ENCODE measurements around the gene HSD11B2.

The HSD11B2 gene

DNA sequence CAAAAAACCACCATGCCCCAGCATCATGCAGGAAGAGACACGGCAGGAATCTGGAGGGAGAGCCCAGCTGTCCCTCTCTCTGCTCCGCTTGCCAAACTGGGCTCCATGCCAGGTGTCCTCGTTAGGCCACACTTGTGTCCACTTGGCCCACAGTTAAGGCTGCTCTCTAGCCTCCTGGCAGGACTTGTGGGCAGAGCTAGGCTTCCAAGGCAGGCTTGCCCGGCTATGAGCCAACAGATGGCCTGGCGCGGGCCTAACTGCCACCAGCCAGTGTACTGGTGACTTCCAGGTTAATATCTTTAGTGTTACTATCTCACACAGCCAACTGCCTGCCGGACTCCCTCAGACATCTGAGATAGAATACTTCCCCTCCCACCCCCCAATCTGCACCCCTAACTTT lies 39.4 kb downstream of the HSD11B2 start:
- DNase-seq, result peak; percentile 35 to 96 (median 84)

GRCh38 chr16:67471758-67472384 lies 41.0 kb downstream of the HSD11B2 start:
- no peak for DNase-seq

- DNase-seq, result no peak
Measured at GRCh38 chr16:67474551-67475455, 43.9 kb downstream of the HSD11B2 start.

- no peak for DNase-seq
Measured at GRCh38 chr16:67477960-67478554, 47.1 kb downstream of the HSD11B2 start.

- peak; percentile 81 to 99 (median 96) for DNase-seq
Measured at GRCh38 chr16:67480833-67481560, 50.1 kb downstream of the HSD11B2 start, which contains the start of gene ATP6V0D1. TSS of gene ATP6V0D1 (minus strand) at chr16:67481157. CDS start at chr16:67481086, 71 bp downstream.

- peak in 14 of 56 donors; percentile 28 to 66 (median 51) for DNase-seq
Measured at GRCh38 chr16:67481561-67482232, 50.8 kb downstream of the HSD11B2 start.

DNA sequence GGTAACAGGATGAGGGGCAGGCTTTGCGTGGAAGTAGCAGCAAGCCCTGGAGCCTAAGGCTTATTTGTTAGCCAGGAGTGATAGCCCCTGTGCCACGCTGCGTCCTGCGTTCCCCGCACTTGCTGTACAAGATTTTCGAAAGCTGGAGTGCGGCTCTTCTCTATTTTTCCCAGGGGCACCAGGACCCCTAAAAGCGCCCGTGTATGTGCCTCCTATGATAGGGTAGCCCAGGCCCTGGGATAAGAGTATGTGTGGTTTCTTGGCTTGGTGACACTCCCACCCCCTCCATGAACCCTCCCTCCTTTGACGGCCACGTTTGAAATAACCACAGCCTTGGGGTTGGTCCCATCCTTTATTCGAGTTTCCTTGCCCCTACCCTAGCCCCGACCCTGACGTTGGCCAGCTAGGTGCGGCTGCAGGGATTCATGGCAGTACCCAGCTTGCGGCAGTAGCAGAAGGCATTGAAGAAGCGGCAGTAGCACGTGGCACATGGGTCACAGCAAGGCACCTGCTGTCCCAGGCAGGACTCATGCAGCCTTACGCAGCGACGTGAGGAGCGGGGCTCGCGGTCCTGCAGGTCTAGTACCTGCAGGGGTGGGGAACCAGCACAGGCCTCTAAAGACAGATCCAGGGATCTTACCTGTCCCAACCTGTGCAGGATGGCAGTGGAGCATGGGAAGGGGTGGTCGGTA lies 51.5 kb downstream of the HSD11B2 start:
- DNase-seq, result no peak

DNA sequence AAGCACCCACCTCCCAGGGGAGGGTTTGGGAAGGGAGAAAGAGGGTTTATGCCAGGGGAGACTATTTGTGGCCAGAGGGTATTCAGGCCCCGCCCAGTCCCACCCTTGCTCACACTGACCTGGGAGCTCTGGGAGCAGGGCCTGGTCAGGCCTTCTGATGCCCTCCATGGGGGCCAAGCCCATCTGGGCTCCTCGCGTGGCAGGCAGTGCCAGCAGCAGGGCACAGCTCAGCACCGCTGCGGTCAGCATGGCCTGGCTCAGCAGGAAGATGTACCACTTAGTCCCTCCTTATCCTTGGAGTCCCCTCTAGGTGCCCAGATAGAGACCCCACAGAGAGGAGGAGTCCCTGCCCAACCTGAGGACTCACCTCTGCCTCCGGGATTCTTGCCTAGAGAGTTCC lies 52.2 kb downstream of the HSD11B2 start, which contains the start of gene AGRP:
Gene AGRP, minus strand, starts transcription at position 398 of the 400 bp plus-strand sequence. Its CDS starts 149 bp downstream, at position 249.
- DNase-seq, result no peak

DNA sequence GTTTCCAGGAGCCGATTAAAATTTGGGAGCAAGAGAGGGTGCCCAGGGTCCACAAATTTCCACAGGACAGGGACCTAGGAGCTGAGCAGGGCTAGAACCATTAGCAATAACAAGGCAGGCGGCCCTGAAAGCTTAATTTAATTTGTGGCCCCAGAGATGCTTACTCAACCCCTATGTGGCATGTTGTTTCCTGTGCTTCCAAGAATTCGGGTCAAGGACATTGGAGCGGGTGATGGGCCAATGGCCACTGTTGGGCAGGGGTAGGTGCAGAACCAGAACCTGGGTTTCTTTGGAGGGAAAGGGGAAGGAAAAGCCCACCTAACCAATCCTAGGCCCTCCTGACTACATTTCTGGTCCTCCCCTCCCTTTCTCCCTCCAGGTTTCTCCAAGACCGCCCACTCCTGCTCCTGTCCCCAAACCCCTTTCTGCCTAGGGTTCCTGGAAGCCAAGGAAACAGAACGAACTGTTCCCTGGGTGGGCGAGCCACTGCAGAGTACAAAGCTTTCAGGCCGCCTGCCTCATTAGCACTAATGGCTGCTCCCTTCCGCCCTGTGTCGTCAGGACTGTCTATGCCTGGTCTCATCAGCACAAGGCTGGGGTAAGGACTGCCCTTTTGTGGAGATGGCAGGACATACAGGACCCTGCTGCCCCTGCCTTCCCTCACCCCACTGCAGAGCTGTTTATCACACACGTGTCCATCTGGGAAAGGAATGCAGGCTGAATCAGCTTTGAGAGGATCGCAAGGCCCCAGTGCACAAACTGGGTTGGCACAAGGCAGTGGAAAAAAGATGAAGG lies 53.0 kb downstream of the HSD11B2 start:
- DNase-seq, result no peak

DNA sequence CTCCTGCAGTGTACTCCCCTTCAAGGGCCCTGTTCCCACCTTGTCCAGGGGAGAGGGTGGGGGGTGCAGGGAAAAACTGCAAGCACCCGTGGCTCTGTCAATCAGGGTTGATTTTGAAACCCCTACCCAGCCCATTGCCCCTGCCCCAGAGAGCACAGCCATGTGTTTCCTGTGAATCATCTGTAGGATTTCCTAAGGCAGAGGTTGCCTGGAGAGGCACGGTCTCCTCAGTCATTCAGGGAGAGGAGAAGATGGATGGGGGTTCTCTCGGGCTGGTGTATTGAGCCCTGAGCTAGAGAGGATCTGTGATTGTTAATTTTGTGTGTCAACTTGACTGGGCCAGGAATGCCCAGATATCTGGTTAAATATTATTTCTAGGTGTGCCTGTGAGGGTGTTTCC lies 55.9 kb downstream of the HSD11B2 start:
- no peak for DNase-seq
